ENCODE measurements around the gene TBC1D22B.
A peak's percentile ranks its signal among the peaks of the same experiment; 100 is the strongest.

Gene TBC1D22B

GRCh38 chr6:37241131-37241530, 16.4 kb upstream of the TBC1D22B start:
- no peak for DNase-seq

- no peak for DNase-seq
Measured at GRCh38 chr6:37241775-37242428, 15.7 kb upstream of the TBC1D22B start.

GRCh38 chr6:37242429-37243052, 15.0 kb upstream of the TBC1D22B start:
- DNase-seq = no peak

- DNase-seq = no peak
Measured at GRCh38 chr6:37243131-37243815, 14.3 kb upstream of the TBC1D22B start.

- DNase-seq = no peak
Measured at GRCh38 chr6:37243816-37244370, 13.7 kb upstream of the TBC1D22B start.

GRCh38 chr6:37244430-37245310, 12.9 kb upstream of the TBC1D22B start:
- peak; percentile 32 to 49 for DNase-seq

GRCh38 chr6:37251211-37251780, 6.3 kb upstream of the TBC1D22B start:
- no peak for DNase-seq

- peak; percentile 28 to 48 for DNase-seq
Measured at GRCh38 chr6:37253486-37254007, 4.0 kb upstream of the TBC1D22B start.

- DNase-seq = no peak
Measured at GRCh38 chr6:37254881-37255280, 2.7 kb upstream of the TBC1D22B start.

GRCh38 chr6:37256692-37257319, 766 bp upstream of the TBC1D22B start:
- DNase-seq = peak; percentile 87 to 93

- DNase-seq = no peak
Measured at GRCh38 chr6:37257320-37257633, 295 bp upstream of the TBC1D22B start.

- DNase-seq = no peak
Measured at GRCh38 chr6:37258405-37259105, 983 bp downstream of the TBC1D22B start.

- DNase-seq = peak; percentile 62 to 65
Measured at GRCh38 chr6:37259191-37259590, 1.6 kb downstream of the TBC1D22B start.

- DNase-seq = no peak
Measured at GRCh38 chr6:37260040-37260439, 2.5 kb downstream of the TBC1D22B start.

- DNase-seq = no peak
Measured at GRCh38 chr6:37260444-37260843, 2.9 kb downstream of the TBC1D22B start.

- DNase-seq = no peak
Measured at GRCh38 chr6:37261198-37261597, 3.6 kb downstream of the TBC1D22B start.

GRCh38 chr6:37262446-37263026, 5.0 kb downstream of the TBC1D22B start:
- no peak for DNase-seq

GRCh38 chr6:37265001-37265400, 7.4 kb downstream of the TBC1D22B start:
- no peak for DNase-seq

GRCh38 chr6:37265860-37266259, 8.3 kb downstream of the TBC1D22B start:
- DNase-seq = no peak

- no peak for DNase-seq
Measured at GRCh38 chr6:37269105-37269504, 11.5 kb downstream of the TBC1D22B start.

Data from AML-193 (cell line).